Measurements from ENCODE around the gene GLOD5.

DNA sequence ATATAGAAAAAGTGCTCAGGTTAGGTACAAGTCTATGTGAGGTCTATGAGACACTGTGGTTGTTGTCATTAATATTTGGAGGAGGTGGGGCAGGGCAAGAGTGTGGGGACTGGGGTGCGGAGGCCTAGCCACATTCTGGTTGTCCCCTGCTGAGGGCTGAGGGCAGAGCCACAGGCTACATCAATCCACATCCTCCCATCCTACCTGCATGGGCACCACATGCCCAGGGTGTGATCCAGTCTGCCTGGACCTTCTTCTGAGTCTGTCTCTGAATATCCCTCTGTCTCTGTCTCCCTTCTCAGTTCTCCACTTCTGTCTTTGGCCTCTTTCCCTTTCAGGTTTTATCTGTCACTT, 23.6 kb downstream of the GLOD5 start:
- no peak for TF ChIP-seq SRSF9 (IDR thresholded peaks at IDR 0.05; ENCODE audit: borderline replicate concordance, low read depth, low read length)
- TF ChIP-seq, protein P1, sequence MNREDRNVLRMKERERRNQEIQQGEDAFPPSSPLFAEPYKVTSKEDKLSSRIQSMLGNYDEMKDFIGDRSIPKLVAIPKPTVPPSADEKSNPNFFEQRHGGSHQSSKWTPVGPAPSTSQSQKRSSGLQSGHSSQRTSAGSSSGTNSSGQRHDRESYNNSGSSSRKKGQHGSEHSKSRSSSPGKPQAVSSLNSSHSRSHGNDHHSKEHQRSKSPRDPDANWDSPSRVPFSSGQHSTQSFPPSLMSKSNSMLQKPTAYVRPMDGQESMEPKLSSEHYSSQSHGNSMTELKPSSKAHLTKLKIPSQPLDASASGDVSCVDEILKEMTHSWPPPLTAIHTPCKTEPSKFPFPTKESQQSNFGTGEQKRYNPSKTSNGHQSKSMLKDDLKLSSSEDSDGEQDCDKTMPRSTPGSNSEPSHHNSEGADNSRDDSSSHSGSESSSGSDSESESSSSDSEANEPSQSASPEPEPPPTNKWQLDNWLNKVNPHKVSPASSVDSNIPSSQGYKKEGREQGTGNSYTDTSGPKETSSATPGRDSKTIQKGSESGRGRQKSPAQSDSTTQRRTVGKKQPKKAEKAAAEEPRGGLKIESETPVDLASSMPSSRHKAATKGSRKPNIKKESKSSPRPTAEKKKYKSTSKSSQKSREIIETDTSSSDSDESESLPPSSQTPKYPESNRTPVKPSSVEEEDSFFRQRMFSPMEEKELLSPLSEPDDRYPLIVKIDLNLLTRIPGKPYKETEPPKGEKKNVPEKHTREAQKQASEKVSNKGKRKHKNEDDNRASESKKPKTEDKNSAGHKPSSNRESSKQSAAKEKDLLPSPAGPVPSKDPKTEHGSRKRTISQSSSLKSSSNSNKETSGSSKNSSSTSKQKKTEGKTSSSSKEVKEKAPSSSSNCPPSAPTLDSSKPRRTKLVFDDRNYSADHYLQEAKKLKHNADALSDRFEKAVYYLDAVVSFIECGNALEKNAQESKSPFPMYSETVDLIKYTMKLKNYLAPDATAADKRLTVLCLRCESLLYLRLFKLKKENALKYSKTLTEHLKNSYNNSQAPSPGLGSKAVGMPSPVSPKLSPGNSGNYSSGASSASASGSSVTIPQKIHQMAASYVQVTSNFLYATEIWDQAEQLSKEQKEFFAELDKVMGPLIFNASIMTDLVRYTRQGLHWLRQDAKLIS (CRISPR knock-in tag; IDR thresholded peaks at IDR 0.05), result no peak
- no peak for TF ChIP-seq ZNF354B (CRISPR knock-in tag; IDR thresholded peaks at IDR 0.05)
- TF ChIP-seq RBM22 (IDR thresholded peaks at IDR 0.05; ENCODE audit: low read depth, low read length, poor library complexity, severe bottlenecking), result no peak
- TF ChIP-seq, protein P2, sequence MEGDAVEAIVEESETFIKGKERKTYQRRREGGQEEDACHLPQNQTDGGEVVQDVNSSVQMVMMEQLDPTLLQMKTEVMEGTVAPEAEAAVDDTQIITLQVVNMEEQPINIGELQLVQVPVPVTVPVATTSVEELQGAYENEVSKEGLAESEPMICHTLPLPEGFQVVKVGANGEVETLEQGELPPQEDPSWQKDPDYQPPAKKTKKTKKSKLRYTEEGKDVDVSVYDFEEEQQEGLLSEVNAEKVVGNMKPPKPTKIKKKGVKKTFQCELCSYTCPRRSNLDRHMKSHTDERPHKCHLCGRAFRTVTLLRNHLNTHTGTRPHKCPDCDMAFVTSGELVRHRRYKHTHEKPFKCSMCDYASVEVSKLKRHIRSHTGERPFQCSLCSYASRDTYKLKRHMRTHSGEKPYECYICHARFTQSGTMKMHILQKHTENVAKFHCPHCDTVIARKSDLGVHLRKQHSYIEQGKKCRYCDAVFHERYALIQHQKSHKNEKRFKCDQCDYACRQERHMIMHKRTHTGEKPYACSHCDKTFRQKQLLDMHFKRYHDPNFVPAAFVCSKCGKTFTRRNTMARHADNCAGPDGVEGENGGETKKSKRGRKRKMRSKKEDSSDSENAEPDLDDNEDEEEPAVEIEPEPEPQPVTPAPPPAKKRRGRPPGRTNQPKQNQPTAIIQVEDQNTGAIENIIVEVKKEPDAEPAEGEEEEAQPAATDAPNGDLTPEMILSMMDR (IDR thresholded peaks at IDR 0.05 in 2 of 3, conservative IDR thresholded peaks at IDR 0.05 in 1 of 3; ENCODE audit: insufficient read depth in 2 of 3, low read depth in 1 of 3, low read length in 3 of 3), result no peak
- no peak for TF ChIP-seq ZNF12 (CRISPR knock-in tag; IDR thresholded peaks at IDR 0.05)
- no peak for TF ChIP-seq ZNF274 (IDR thresholded peaks at IDR 0.05; ENCODE audit: borderline replicate concordance, low read depth, low read length)
- TF ChIP-seq BCL6 (CRISPR knock-in tag; IDR thresholded peaks at IDR 0.05), result no peak
- TF ChIP-seq, protein P3, sequence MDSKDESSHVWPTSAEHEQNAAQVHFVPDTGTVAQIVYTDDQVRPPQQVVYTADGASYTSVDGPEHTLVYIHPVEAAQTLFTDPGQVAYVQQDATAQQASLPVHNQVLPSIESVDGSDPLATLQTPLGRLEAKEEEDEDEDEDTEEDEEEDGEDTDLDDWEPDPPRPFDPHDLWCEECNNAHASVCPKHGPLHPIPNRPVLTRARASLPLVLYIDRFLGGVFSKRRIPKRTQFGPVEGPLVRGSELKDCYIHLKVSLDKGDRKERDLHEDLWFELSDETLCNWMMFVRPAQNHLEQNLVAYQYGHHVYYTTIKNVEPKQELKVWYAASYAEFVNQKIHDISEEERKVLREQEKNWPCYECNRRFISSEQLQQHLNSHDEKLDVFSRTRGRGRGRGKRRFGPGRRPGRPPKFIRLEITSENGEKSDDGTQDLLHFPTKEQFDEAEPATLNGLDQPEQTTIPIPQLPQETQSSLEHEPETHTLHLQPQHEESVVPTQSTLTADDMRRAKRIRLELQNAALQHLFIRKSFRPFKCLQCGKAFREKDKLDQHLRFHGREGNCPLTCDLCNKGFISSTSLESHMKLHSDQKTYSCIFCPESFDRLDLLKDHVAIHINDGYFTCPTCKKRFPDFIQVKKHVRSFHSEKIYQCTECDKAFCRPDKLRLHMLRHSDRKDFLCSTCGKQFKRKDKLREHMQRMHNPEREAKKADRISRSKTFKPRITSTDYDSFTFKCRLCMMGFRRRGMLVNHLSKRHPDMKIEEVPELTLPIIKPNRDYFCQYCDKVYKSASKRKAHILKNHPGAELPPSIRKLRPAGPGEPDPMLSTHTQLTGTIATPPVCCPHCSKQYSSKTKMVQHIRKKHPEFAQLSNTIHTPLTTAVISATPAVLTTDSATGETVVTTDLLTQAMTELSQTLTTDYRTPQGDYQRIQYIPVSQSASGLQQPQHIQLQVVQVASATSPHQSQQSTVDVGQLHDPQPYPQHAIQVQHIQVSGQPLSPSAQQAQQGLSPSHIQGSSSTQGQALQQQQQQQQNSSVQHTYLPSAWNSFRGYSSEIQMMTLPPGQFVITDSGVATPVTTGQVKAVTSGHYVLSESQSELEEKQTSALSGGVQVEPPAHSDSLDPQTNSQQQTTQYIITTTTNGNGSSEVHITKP (IDR thresholded peaks at IDR 0.05; ENCODE audit: partially characterized antibody), result no peak
- TF ChIP-seq, protein P4, sequence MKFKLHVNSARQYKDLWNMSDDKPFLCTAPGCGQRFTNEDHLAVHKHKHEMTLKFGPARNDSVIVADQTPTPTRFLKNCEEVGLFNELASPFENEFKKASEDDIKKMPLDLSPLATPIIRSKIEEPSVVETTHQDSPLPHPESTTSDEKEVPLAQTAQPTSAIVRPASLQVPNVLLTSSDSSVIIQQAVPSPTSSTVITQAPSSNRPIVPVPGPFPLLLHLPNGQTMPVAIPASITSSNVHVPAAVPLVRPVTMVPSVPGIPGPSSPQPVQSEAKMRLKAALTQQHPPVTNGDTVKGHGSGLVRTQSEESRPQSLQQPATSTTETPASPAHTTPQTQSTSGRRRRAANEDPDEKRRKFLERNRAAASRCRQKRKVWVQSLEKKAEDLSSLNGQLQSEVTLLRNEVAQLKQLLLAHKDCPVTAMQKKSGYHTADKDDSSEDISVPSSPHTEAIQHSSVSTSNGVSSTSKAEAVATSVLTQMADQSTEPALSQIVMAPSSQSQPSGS (CRISPR knock-in tag; IDR thresholded peaks at IDR 0.05), result no peak
- TF ChIP-seq CTBP1 (IDR thresholded peaks at IDR 0.05; ENCODE audit: borderline replicate concordance), result no peak
